ENCODE results near the gene ZDHHC23. TPM values are rescaled to one million over a fixed set of nuclear protein-coding genes. Genes with fewer than 3 reads are reported as not detected.
A peak's percentile ranks its signal among the peaks of the same experiment; 100 is the strongest.

Gene ZDHHC23
- polyA plus RNA-seq (2014; cell fraction: cytosol; rRNA removed), result 0.95 and 1.4 TPM in 2 replicates
- 4.7 and 5.4 TPM in 2 replicates for polyA plus RNA-seq (2014; cell fraction: nucleus; rRNA removed)

- DNase-seq (ENCODE audit: low spot score), result peak; percentile 33
Measured at GRCh38 chr3:113947372-113948014, at the start of gene ZDHHC23. Gene ZDHHC23 (plus strand): TSS chr3:113948013. CDS start chr3:113948803, 790 bp downstream.

- no peak for DNase-seq (ENCODE audit: low spot score)
Measured at GRCh38 chr3:113898892-113899291, 48.9 kb upstream of the ZDHHC23 start.

DNA sequence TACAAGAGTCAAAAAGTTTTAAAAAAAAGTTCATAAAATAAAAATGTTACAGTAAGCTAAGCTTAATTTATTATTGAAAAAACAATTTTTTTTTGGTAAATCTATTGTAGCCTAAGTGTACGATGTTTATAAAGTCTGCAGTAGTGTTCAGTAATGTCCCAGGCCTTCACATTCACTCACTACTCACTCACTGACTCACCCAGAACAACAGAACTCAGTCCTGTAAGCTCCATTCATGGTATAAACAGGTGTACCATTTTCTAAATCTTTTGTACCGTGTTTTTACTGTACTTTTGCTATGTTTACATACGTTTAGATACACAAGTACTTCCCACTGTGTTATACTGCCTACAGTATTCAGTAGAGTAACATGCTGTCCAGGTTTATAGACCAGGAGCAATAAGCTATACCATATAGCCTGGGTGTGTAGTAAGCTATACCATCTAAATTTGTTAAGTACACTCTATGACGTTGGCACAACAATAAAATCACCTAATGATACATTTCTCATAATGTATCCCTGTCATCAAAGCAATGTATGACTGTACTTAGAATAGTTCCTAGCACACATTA is 41.2 kb upstream of the ZDHHC23 start:
- DNase-seq (ENCODE audit: low spot score), result no peak

- no peak for DNase-seq (ENCODE audit: low spot score)
Measured at GRCh38 chr3:113908133-113908532, 39.7 kb upstream of the ZDHHC23 start.

DNA sequence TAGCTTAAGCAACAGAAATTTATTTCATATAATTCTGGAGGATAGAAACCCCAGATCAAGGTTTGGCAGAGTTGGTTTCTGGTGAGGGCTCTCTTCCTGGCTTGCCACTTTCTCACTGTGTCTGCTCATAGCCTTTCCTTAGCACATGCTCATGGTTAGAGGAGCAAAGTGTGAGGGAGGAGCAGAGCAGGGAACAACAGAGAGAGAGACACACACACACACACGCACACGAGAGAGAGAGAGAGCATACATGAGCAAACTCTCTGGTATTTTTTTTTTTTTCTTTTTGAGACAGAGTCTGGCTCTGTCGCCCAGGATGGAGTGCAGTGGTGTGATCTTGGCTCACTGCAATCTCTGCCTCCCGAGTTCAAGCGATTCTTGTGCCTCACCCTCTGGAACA is 36.8 kb upstream of the ZDHHC23 start:
- no peak for DNase-seq (ENCODE audit: low spot score)

- peak; percentile 47 for DNase-seq (ENCODE audit: low spot score)
Measured at GRCh38 chr3:113912552-113913236, 35.1 kb upstream of the ZDHHC23 start.

- no peak for DNase-seq (ENCODE audit: low spot score)
Measured at GRCh38 chr3:113914646-113915045, 33.2 kb upstream of the ZDHHC23 start.

DNA sequence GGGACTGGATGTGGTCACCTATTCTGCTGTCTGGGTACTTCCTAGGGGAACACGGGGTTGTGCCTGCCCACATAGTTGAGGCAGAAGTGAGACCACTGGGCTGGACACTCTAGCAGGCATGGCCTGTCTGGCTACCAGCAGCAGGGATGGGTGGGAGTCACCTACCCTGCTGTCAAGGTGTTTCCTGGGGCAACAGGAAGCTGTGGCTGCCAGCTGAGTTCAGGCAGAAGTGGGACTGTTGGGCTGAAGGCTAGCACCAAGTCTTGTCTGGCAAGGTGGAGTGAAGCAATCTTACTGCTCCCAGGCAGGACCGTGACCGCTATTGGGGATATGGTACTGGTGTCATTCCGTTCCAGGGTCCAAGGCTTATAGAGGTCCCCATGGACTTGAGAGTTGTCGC is 20.3 kb upstream of the ZDHHC23 start:
- no peak for DNase-seq (ENCODE audit: low spot score)

GRCh38 chr3:113946831-113947230 is 982 bp upstream of the ZDHHC23 start:
- DNase-seq (ENCODE audit: low spot score), result no peak

DNA sequence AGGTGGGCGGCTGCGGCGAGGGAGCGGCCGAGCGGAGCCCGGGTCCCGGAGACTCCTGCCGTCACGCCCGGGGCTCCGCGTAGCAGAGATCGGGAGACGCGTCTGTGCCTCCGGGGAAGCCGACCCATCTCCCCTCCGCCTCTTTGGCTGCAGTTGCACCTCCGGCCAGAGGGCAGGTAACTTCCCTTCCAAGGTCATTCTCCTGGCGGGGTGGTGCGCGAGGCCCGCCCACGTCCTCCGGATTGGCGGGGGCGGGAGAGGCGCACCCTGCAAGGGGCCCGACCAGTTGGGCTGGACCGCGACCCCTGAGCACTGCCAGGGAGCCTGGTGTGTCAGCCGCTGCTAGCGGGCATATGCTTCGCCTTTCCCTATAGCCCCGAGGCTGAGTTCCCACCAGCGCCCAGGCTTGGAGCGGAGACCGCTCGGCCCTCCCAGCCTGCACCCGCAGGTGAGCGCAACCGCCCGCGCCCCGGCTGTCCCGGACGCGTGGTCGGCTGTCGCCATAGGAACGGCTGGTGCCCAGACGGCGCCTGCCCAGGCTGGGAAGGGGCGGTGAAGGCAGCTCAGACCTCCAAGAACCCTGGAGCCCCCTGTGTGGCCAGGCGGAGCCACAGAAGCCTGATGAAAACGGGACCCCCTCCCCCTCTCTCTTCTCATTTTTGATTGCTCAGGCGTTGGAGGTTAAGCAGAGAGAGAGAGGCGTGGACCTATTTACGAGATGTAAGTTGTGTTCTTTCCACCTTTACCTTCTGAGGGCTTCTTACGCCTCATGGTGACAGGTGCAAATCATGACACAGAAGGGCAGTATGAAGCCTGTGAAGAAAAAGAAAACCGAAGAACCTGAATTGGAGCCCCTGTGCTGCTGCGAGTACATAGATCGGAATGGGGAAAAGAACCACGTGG is 453 bp downstream of the ZDHHC23 start:
- DNase-seq (ENCODE audit: low spot score), result peak; percentile 15

DNA sequence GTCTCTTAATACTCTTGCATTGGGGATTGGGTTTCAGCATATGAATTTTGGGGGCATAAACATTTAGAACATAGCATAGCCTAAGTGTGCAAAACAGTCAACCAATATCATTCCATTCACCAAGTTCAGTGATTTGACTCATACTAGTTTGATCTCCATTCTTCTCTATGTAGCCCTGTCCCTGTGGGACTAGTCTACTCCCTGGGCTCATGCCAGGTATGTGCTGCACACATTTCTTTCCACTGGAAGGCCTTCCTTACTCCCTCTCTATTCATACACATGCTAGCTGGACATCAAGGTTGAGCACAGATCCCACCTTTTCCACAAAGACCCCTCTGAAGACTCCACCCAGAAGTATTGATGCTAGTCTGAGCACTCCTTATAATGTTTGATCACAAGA is 5.1 kb downstream of the ZDHHC23 start:
- DNase-seq (ENCODE audit: low spot score), result no peak

GRCh38 chr3:113953677-113954076 is 5.9 kb downstream of the ZDHHC23 start:
- no peak for DNase-seq (ENCODE audit: low spot score)

GRCh38 chr3:113954091-113954685 is 6.4 kb downstream of the ZDHHC23 start:
- no peak for DNase-seq (ENCODE audit: low spot score)

- no peak for DNase-seq (ENCODE audit: low spot score)
Measured at GRCh38 chr3:113963879-113964278, 16.1 kb downstream of the ZDHHC23 start.

- no peak for DNase-seq (ENCODE audit: low spot score)
Measured at GRCh38 chr3:113966172-113966571, 18.4 kb downstream of the ZDHHC23 start.

- DNase-seq (ENCODE audit: low spot score), result no peak
Measured at GRCh38 chr3:113968986-113969385, 21.2 kb downstream of the ZDHHC23 start.

GRCh38 chr3:113977822-113978221 is 30.0 kb downstream of the ZDHHC23 start:
- DNase-seq (ENCODE audit: low spot score), result no peak

DNA sequence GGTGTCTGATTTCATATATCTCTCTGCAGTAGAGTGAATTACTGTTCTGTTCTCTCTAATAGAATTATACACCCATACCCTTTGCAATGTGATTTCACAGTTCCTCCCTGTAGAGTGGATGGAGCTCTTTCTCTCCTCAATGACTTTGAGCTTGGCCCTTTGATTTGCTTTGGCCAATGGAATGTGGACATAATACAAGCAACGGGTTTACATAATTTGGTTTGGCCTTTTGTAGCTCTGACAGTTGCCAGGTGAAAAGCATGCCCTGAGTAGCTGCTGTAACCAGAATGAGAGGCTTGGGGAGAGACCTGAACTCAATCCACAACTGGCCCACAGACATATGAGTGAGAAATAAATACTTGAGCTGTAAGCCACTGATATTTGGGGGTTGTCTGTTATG is 32.1 kb downstream of the ZDHHC23 start:
- DNase-seq (ENCODE audit: low spot score), result no peak

DNA sequence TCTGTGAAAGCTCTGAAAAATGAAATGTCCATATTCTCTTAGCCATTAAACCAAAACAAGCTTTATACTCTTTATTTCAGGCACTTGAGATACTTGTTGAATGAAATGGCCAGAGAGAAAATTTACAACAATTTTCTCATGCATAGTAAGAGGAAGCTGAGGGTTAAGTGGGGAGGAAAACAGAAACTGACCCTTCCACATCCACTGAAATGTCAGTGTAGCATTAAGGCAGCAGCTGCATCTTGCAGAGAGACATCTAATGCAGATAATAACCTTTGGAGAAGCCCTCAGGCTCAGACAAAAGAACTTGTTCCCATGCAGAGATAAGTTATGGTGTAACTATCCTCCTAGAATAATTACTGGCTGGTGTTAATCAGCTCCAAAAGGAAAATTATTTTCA is 34.0 kb downstream of the ZDHHC23 start:
- no peak for DNase-seq (ENCODE audit: low spot score)

- no peak for DNase-seq (ENCODE audit: low spot score)
Measured at GRCh38 chr3:113983544-113983943, 35.7 kb downstream of the ZDHHC23 start.

GRCh38 chr3:113985541-113985940 is 37.7 kb downstream of the ZDHHC23 start:
- no peak for DNase-seq (ENCODE audit: low spot score)
